Measurements from ENCODE around the gene ARHGAP27. TPM values are rescaled to one million over a fixed set of nuclear protein-coding genes. Genes with fewer than 3 reads are reported as not detected.
A peak's percentile ranks its signal among the peaks of the same experiment; 100 is the strongest.

The ARHGAP27 gene
- total and polyA plus RNA-seq, 2 experiments from 2014 or later, result 5.6 to 17.7 TPM

GRCh38 chr17:45377401-45377800 lies 55.3 kb downstream of the ARHGAP27 start:
- Histone ChIP-seq H3K27ac (no peak overlapping the region), H3K36me3 (no peaks in the 10 kb centered on the region), H3K4me1 (ENCODE audit: low read depth) (peaks cover 9% of the 10 kb centered on the region), H3K27me3 (no peaks in the 10 kb centered on the region), H3K4me3 (no peak overlapping the region), H3K9me3 (ENCODE audit: low read depth) (no peaks in the 10 kb centered on the region)
- DNase-seq (ENCODE audit: low read depth in 1 of 2, low spot score in 1 of 2), result no peak
- TF ChIP-seq CTCF (IDR thresholded peaks at IDR 0.05; ENCODE audit: low read depth, low read length), result no peak

- Histone ChIP-seq H3K4me1 (ENCODE audit: low read depth) (peaks cover 13% of the 10 kb centered on the region), H3K36me3 (no peaks in the 10 kb centered on the region), H3K4me3 (no peak overlapping the region), H3K9me3 (ENCODE audit: low read depth) (no peaks in the 10 kb centered on the region), H3K27me3 (no peaks in the 10 kb centered on the region), H3K27ac (no peak overlapping the region)
- DNase-seq (ENCODE audit: low read depth in 1 of 2, low spot score in 1 of 2), result no peak
- no peak for TF ChIP-seq CTCF (IDR thresholded peaks at IDR 0.05; ENCODE audit: low read depth, low read length)
Measured at GRCh38 chr17:45376171-45377005, 56.3 kb downstream of the ARHGAP27 start.

DNA sequence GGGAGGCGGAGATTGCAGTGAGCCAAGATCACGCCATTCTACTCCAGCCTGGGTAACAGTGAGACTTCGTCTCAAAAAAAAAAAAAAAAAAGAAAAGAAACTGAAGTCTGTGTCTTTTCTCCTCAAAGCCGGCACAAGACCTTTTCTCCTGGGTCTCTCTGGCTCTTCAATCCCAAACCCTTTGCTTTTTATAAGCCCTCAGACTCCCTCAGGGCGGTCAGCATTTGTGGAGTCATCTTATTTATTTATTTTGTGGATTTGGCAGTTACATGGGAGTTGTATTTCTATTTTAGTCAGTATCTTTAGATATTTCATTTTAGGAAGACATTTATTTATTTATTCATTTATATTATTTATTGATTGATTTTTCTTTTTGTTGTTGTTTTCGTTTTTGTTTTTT lies 58.2 kb downstream of the ARHGAP27 start:
- Histone ChIP-seq H3K27me3 (no peaks in the 10 kb centered on the region), H3K4me3 (no peak overlapping the region), H3K4me1 (ENCODE audit: low read depth) (peaks cover 8% of the 10 kb centered on the region), H3K27ac (no peak overlapping the region), H3K36me3 (no peaks in the 10 kb centered on the region), H3K9me3 (ENCODE audit: low read depth) (no peaks in the 10 kb centered on the region)
- no peak for DNase-seq (ENCODE audit: low read depth in 1 of 2, low spot score in 1 of 2)
- no peak for TF ChIP-seq CTCF (IDR thresholded peaks at IDR 0.05; ENCODE audit: low read depth, low read length)

DNA sequence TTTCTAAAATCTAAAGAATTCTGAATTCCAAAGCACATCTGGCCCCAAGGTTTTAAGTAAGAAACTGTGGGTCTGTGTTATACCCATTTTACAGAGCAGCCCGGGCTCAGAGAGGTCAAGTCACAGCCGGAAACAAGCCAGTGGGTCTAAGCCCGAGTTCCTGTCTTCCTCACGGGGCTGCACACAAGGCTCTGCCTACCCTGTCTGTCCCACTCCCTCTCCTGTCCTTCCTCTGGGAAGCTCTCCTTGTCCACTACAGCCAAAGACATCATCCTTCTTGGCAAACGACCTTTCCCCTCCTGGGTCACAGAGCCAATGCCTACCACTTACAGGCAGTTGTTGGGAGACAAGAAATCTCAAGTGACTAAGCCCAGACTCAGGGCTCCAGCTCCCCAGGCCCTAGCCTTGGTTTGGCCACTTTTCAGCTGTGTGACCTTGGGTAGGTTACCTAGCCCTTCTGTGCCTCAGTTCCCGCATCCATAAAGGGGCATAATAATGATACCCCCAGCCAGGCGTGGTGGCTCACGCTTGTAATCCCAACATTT lies 60.3 kb downstream of the ARHGAP27 start:
- Histone ChIP-seq H3K27me3 (no peaks in the 10 kb centered on the region), H3K27ac (peak overlapping the region; percentile 78), H3K4me3 (no peak overlapping the region)

More for the DNA sequence above, 60.3 kb downstream of the ARHGAP27 start:
- no peaks in the 10 kb centered on the region for H3K36me3 ChIP-seq
- no peaks in the 10 kb centered on the region for H3K9me3 ChIP-seq (ENCODE audit: low read depth)
- H3K4me1 ChIP-seq (ENCODE audit: low read depth), result peaks cover 8% of the 10 kb centered on the region
- no peak for TF ChIP-seq CTCF (IDR thresholded peaks at IDR 0.05; ENCODE audit: low read depth, low read length)
- peak in 1 of 2 donors; percentile 32 for DNase-seq (ENCODE audit: low read depth in 1 of 2, low spot score in 1 of 2)
